ENCODE data around the gene PKDCC. TPM values are rescaled to one million over a fixed set of nuclear protein-coding genes. Genes with fewer than 3 reads are reported as not detected.
A peak's percentile ranks its signal among the peaks of the same experiment; 100 is the strongest.

Gene PKDCC
- total and polyA plus RNA-seq, 4 donors = 2.0 to 76.0 (median 19.8) TPM

GRCh38 chr2:42055573-42056514 lies 8.0 kb downstream of the PKDCC start:
- no peak for DNase-seq (ENCODE audit: low spot score)
- WGBS = 66% methylated on average over 4 of the region's 4 CpGs
- no peak overlapping the region for H3K4me3 ChIP-seq (ENCODE audit: low read depth in 1 of 3, low read length in 3 of 3)
- H3K4me1 ChIP-seq (ENCODE audit: control insufficient read depth in 4 of 4, insufficient read depth in 4 of 4, low read length in 3 of 4) = peaks cover 0 to 2% (median 0%) of the 10 kb centered on the region in 4 donors
- no peaks in the 10 kb centered on the region for H3K9me3 ChIP-seq (ENCODE audit: control insufficient read depth in 4 of 4, low read length in 3 of 4)
- no peak overlapping the region for H3K27ac ChIP-seq (ENCODE audit: low read depth in 1 of 2, low read length in 2 of 2)
- H3K27me3 ChIP-seq (ENCODE audit: control insufficient read depth in 4 of 4, insufficient read depth in 4 of 4, low read length in 3 of 4) = no peaks in the 10 kb centered on the region
- H3K9ac ChIP-seq (ENCODE audit: low read depth in 1 of 2, low read length in 2 of 2) = no peak overlapping the region
- H3K36me3 ChIP-seq (ENCODE audit: control insufficient read depth in 4 of 4, insufficient read depth in 3 of 4, low read depth in 1 of 4, low read length in 3 of 4) = peaks cover 4 to 5% (median 5%) of the 10 kb centered on the region in 4 donors
- TF ChIP-seq HNF4G (IDR thresholded peaks at IDR 0.05) = peak; percentile 44
- no peak for TF ChIP-seq EGR1 (IDR thresholded peaks at IDR 0.05; ENCODE audit: low read depth in 2 of 2)
- TF ChIP-seq SP1 (IDR thresholded peaks at IDR 0.05) = peak; percentile 12

- no peak for TF ChIP-seq NR2F2 (IDR thresholded peaks at IDR 0.05)
- no peak for TF ChIP-seq HNF4G (IDR thresholded peaks at IDR 0.05)
- no peak for TF ChIP-seq TAF1 (conservative IDR thresholded peaks at IDR 0.05)
- no peak for TF ChIP-seq FOXA1 (IDR thresholded peaks at IDR 0.05)
- no peak for TF ChIP-seq JUND (IDR thresholded peaks at IDR 0.05)
- no peak for TF ChIP-seq CTCF (IDR thresholded peaks at IDR 0.05; ENCODE audit: low read depth, low read length, missing input control)
- no peak for TF ChIP-seq EGR1 (IDR thresholded peaks at IDR 0.05; ENCODE audit: low read depth in 2 of 2)
- no peak for TF ChIP-seq RAD21 (IDR thresholded peaks at IDR 0.05)
- no peak for TF ChIP-seq YY1 (IDR thresholded peaks at IDR 0.05)
- TF ChIP-seq ZBTB33 (IDR thresholded peaks at IDR 0.05) = no peak
- TF ChIP-seq REST (IDR thresholded peaks at IDR 0.05) = no peak
- no peak for TF ChIP-seq HNF4A (conservative IDR thresholded peaks at IDR 0.05)
- TF ChIP-seq GABPA (IDR thresholded peaks at IDR 0.05 in 1 of 2, conservative IDR thresholded peaks at IDR 0.05 in 1 of 2) = no peak
- TF ChIP-seq MAX (IDR thresholded peaks at IDR 0.05) = no peak
- no peak for TF ChIP-seq ATF3 (IDR thresholded peaks at IDR 0.05)
- TF ChIP-seq FOXA2 (IDR thresholded peaks at IDR 0.05) = no peak
- TF ChIP-seq SP1 (IDR thresholded peaks at IDR 0.05) = no peak
- no peak for TF ChIP-seq RXRA (IDR thresholded peaks at IDR 0.05)
- H3K9me3 ChIP-seq (ENCODE audit: control insufficient read depth in 4 of 4, low read length in 3 of 4) = no peaks in the 10 kb centered on the region
- peaks cover 4 to 5% (median 5%) of the 10 kb centered on the region in 4 donors for H3K36me3 ChIP-seq (ENCODE audit: control insufficient read depth in 4 of 4, insufficient read depth in 3 of 4, low read depth in 1 of 4, low read length in 3 of 4)
- no peak overlapping the region for H3K27ac ChIP-seq (ENCODE audit: low read depth in 1 of 2, low read length in 2 of 2)
- H3K9ac ChIP-seq (ENCODE audit: low read depth in 1 of 2, low read length in 2 of 2) = no peak overlapping the region
- no peaks in the 10 kb centered on the region for H3K27me3 ChIP-seq (ENCODE audit: control insufficient read depth in 4 of 4, insufficient read depth in 4 of 4, low read length in 3 of 4)
- no peaks in the 10 kb centered on the region for H3K4me1 ChIP-seq (ENCODE audit: control insufficient read depth in 4 of 4, insufficient read depth in 4 of 4, low read length in 3 of 4)
- no peak overlapping the region for H3K4me3 ChIP-seq (ENCODE audit: low read depth in 1 of 3, low read length in 3 of 3)
- DNase-seq (ENCODE audit: low spot score) = no peak
- WGBS = 87% methylated on average over 8 of the region's 8 CpGs
These were observed 9.5 kb downstream of the PKDCC start for GRCh38 chr2:42057159-42057901.

Data from liver (tissue), 9 donors.